ENCODE measurements around the gene ADD3.

ADD3 gene, protein sequence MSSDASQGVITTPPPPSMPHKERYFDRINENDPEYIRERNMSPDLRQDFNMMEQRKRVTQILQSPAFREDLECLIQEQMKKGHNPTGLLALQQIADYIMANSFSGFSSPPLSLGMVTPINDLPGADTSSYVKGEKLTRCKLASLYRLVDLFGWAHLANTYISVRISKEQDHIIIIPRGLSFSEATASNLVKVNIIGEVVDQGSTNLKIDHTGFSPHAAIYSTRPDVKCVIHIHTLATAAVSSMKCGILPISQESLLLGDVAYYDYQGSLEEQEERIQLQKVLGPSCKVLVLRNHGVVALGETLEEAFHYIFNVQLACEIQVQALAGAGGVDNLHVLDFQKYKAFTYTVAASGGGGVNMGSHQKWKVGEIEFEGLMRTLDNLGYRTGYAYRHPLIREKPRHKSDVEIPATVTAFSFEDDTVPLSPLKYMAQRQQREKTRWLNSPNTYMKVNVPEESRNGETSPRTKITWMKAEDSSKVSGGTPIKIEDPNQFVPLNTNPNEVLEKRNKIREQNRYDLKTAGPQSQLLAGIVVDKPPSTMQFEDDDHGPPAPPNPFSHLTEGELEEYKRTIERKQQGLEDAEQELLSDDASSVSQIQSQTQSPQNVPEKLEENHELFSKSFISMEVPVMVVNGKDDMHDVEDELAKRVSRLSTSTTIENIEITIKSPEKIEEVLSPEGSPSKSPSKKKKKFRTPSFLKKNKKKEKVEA

DNA sequence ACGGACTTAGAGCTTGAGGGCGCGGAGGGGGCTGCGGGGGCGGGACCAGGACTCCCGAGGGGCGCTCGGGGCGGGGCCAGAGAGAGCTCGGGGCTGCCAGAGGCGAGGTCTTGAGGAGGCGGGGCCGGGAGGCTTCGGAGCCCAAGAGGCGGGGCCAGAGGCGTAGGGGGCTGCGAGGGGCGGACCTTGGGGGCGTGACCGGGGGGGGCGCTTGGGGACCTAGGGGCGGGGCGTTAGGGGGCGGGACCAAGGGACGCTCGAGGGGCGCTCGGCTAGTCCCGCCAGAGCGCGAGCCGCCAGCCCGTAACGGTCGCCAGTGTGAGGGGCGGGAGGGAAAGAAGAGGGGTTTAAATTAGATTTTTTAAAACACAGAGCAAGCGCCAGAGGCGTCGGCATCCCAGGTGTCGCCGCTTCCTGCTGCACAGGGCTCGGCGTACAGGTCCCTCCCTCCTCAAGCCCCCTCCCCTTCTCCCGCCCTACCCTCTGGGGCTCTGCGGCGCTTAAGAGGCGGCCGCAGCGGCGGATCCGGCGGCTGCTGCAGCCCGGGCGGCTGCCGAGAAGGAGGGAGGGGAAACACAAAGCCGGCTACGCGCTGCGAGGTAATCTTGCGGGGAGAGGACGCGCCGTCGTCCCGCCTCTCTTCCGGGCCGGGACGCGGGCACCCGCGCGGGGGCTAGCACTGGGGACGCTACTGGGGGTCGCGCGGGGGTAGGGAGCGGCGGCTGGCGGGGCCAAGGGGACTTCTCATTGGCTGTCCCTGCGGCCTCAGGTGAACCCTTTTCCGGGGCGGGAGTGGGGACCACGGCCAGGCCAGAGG, at the start of gene ADD3:
ADD3 (plus strand) TSS at position 284 of the 817 bp plus-strand sequence. CDS start 92,670 bp downstream, outside the sequence.
- peak; percentile 82 to 85 for DNase-seq (ENCODE audit: low read depth in 1 of 2, low spot score in 1 of 2)

DNA sequence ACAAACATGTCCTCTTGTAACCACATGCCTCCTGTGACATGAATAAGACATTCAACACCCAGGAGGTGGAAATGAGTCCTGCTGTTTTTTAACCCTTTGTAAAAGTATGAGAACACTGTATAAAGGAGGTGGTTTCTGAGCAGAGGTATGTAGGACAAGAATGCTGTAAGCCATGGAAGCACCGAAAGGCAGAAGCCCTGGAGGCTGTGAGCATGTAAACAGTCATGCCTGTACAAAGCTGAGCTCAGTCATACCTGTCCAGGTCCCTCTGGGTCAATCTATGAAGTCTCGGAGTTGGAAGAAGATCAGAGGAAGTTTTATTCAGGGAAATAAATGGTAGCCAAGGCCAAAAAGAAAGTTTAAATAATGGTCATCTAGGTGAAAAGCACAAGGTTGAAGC, 49.7 kb upstream of the ADD3 start:
- no peak for DNase-seq (ENCODE audit: low read depth in 1 of 2, low spot score in 1 of 2)

DNA sequence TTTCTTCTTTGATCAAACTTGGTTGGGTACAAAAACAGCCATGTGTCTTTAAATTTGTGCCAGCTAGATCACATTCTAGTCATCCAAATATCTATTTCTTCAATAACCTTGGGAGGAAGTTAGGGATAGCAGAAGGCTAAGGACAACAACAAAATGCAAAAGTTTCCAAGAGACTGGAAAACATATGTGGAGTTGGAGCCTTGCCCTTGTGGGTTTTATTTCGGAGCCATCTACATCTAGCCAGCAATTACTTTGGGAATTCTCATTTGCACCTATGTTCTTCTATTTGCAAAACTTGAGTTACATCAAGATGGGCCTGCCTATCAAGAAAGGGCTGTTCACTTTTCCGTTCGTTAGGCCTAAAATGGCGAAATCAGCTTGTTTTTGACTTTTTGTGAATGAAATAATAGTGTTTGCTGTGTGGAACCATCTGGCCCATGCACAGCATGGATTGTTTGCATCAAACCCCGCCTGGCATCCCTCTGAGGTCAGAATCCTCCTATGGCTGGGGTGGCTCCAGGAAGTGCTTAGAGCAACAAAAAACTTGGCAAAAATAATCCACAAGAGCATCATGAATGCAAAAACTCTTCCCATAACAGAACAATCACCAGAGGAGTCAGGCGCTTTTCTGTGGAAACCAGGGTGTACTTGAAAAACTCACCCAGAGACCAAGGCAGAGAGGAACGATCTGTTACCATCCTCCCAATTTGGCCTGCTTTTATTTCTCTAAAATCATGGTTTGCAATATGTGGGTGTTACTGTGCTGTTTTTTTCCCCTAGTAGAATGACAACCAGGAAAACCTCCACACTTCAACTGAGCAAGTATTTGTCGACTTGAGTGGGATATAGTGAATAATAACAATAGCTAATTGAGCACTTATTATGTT, 48.3 kb upstream of the ADD3 start:
- DNase-seq (ENCODE audit: low read depth in 1 of 2, low spot score in 1 of 2): no peak

DNA sequence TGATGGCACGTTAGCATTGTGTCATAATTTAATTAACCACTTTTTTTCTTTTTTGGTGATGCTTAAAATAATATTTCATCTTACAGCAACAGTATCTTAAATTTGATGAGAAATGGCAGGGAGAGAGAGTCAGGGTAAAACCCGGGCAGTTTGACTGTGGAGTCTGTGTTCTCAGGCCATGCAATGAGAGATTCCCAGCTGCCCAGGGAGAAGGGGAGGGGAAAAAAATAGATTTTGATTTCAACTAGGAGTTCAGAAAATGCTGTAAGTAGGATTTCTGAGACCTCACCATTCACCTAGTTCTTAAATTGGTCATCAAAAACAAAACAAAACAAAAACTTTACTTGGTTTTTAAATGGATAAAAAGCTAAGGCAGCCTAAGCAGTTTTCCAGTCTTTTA, 47.1 kb upstream of the ADD3 start:
- no peak for DNase-seq (ENCODE audit: low read depth in 1 of 2, low spot score in 1 of 2)

DNA sequence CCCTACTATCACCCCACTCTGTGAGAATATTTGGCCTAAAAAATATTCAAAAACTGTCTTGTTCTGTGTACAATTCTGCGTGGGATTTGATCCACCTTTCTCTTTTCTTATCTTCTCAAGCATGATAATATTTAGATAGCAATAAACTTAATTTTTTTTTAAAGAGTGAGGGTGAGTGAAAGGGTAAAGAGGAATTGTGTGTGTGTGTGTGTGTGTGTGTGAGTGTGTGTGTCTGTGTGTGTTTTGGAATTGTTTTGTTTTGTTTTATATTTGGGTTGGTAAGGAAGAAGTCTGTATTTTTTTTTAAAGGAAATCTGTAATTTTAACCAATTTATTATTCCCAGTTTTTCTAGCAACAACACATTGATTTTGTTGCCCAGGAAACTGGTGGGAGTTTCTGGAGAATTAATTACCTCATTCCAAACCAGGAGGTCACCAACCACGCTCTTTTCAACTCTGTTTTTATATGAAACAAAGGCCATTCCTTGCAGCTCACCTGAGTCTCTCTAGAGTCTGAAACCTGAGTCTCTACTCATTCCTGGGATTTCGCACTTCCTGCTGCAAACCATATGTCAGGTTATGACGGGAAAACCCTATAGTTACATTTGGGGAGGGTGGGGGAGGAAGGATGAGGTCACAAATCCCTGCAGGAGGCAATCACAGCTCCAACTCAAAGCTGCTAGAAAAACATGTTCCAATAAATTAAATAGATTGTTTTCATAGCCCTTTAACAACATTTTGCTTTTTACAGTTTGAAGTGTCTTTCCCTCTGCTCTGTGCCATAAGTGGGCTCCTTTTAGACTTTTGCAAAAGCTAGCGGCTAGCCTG, 46.4 kb upstream of the ADD3 start:
- DNase-seq (ENCODE audit: low read depth in 1 of 2, low spot score in 1 of 2): no peak

DNA sequence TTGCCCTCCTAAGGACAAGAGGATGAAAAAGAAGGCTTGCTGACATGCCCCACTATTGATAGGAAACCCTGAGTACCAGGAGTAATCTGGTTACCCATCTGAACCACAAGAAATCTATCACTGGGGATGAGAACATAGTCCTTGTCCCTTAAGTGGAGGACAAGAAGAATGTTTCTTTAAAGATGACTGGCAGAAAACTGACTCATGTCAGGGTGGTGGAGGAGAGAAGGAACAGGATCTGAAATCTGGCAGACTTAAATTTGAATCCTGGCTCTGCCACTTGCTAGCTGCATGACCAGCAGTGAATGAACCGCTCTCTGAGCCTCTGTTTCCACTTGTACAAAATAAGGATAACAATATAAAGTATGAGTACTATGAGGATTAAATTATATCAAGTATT, 45.5 kb upstream of the ADD3 start:
- no peak for DNase-seq (ENCODE audit: low read depth in 1 of 2, low spot score in 1 of 2)

DNA sequence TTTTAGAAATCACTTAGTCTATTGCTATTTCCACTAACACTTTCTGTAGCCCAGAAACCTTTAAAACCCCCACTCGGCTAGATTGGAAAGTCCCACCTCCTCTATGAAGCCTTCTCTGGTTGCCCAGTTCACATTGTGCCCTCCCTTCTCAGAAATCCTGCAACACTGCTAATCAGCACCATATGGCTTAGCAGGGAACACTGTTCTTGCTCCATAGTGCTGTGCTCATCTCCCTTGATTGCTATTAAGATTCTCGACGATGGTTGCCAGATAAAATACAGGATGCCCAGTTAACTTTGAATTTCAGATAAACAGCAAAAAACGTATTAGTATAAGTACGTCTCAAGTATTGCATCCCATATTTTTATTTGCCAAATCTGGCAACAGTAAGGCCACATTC, 44.3 kb upstream of the ADD3 start:
- no peak for DNase-seq (ENCODE audit: low read depth in 1 of 2, low spot score in 1 of 2)

DNA sequence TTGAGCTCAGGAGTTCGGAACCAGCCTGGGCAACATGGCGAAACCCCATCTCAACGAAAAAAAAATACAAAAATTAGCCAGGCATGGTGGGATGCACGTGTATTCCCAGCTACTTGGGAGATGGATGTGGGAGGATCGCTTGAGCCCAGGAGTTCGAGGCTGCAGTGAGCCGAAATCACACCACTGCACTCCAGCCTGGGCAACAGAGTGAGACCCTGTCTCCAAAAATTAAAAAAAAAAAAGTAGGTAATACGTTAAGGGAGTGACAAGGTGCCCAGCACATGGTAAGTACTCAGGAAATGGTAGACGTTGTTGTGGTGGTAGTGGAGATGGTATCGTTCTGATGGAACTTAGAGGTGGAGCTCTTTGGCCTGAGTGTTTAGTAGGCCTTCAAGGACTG, 43.5 kb upstream of the ADD3 start:
- no peak for DNase-seq (ENCODE audit: low read depth in 1 of 2, low spot score in 1 of 2)

DNA sequence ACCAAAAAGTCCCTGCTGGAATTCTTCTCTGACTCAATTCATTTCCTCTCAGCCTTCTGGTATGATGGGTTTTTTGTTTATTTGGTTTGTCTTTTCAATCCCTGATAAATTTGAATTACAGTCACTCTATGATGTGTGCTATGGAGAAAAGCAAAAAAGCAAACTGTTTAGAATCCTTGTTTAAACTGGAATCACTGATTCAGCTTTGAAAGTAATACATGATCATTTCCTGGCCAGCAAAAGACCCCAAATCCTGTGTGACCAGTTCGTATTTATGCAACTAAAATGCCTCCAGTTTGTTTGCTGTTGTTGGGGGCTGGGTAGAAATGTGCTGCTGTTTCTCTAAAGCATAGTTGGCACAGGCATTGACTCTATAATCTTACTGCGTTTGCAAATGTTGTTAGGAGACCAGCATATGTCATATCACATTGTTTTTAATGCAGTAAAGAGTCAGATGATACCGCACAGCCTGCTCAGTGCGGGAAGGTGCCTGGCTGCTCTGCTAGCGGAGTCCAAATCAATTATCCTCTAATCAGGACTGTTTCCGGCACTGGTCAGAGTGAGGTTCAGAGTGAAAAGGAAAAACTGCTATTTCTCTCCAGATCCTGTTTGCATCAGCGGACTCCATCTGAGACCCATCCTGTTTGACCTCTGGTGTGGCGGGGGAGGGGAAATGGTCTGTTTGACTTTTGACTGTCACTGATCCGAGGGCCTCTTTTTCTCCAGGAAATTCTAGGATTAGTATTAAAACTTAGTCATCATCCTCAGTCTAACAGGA, 40.6 kb upstream of the ADD3 start:
- no peak for DNase-seq (ENCODE audit: low read depth in 1 of 2, low spot score in 1 of 2)

DNA sequence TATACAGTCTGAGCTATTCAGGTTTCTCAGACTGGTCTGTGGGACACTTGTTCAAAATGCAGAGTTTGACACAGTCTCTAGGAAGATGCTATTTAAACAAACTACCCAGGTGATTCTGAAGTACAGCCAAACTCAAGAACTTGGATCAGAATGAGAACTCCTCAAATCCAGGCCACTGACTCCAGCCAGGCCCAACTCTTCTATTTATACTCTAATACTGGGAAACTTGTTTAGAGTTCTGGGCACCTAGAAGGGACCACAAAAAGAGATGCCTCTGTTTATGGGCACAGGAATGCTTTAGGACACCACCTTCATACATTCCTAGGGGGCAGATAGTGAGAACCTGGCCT, 40.1 kb upstream of the ADD3 start:
- DNase-seq (ENCODE audit: low read depth in 1 of 2, low spot score in 1 of 2): no peak

DNA sequence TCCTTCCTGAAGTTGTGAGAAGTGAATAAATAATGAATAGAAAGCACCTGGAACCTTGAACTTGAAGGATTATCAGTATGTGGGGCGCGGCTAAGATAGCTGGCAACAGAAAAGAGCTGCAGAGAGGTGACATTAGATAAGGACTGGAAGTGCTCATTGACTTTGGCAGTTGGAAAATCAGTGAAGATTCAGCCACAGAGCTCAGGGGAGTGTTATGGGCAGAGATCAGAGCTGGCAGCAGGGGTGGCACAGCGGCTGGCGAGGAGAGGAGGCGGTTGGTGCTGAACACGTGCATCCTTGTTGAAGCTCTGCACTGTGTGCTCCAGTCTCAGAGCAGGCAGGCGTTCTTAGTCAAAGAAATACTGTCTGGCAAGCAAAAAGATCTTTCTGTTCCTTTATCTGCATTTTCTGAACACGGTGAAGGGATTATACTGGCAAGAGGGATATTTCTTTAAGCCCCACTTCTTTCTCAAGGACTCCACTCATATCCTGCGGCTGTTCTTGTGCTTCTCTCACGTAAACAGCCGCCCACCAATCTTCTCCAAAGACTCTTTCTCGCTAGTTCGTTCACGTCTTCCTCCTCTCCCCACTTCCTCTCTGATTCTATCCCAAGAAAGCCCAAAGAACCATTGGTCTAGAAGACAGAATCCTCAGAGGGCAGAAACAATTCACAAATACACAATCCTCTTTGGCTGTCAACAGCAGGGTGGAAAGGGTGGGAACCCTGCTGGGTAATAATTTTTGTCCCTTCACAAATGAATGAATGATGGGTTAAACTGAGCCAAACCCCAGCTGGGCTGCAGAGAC, 38.6 kb upstream of the ADD3 start:
- DNase-seq (ENCODE audit: low read depth in 1 of 2, low spot score in 1 of 2): no peak

DNA sequence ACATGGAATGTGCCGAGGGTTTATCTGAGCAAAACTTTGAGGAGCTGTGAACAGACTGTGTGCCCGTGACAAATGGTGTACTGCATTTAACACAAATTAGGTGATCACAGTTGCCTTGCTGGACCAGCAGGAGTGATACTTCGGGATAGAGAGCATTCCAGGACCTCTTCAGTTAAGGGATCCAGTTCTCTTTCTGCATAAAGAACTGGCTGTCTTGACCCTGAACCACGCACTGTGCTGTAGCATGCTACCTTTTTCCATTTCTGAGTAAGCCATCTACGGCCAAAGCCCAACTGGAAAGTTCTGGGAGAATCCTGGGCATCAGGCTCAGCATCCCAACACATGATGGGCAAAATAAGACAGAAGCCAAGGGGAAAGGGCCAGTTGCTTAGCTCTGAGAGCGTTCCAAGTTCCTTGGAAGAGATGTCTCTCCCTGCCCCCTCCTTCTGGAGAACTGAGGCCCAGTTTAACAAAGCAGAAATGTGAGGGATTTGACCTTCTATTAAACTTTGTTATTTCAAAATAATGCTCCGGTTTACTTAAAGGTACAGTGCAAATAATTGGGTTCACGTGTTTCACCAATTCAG, 37.9 kb upstream of the ADD3 start:
- no peak for DNase-seq (ENCODE audit: low read depth in 1 of 2, low spot score in 1 of 2)

DNA sequence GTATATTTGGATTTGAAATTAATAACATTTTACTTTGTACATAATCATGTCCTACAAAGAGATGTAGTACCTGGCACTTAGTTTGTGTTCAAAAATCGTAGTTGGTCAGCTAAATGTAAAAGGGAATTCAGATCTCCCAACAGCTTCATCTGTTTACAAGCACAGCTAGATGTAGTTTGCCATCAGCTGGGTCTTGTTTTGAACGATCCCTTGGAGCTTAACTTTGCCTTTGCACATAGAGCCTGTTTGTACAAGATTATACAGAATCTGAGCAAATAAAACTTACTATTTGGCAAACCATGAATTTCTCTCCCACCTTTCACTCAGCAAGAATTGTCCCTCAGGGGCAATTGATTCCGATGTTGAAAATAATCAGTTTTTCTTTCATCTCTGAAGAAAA, 36.1 kb upstream of the ADD3 start:
- DNase-seq (ENCODE audit: low read depth in 1 of 2, low spot score in 1 of 2): no peak

DNA sequence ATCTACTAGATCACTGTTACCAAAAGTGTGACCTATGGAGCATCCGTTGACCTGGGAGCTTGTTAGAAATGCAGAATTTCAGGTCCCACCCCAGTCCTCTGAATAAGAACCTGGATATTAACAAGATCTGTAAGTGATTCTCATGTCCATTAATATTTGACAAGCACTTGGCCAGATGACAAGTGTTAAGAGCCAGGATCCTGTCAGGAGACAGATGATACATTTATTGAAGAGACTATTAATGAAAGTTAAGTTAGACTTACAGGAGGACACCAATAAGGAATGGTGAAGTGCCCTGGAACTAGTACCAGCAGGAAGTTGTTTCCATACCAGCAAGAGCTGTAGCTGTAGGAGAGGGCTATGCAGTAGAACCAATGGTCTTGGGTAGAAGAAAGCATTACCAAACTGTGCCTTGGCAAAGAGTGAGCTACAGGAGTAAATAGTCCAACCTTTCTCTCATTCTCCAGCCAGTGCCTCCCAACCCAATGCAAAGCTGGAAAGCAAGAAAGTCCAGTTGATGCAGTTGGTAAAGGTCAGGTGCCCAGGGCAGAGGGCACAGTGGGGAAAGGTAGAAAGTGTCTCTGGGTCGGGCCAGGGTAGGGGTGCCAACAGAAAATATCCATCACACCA, 35.3 kb upstream of the ADD3 start:
- no peak for DNase-seq (ENCODE audit: low read depth in 1 of 2, low spot score in 1 of 2)

DNA sequence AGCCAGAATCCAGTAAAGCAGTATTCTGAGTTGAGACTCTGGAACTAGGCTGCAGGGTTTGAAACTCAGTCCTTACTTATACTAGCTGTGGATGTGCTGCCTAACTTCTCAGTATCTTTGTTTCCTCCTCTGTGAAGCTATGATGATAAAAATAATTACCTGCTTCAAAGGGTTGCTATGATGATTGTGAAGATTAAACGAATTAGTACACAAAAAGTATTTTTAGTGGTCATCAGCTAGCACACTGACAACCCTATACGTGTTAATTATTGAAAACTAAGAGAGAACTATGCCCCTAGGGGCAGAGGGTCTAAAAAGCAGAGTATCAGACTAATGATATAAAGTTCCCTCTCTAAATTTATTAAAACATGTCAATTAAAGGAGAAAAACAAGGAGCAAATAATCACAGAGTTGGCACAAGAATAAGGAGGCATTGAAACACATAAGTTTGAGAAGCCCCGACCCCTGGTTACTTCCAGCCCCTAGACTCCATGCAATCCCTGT, 34.4 kb upstream of the ADD3 start:
- no peak for DNase-seq (ENCODE audit: low read depth in 1 of 2, low spot score in 1 of 2)

DNA sequence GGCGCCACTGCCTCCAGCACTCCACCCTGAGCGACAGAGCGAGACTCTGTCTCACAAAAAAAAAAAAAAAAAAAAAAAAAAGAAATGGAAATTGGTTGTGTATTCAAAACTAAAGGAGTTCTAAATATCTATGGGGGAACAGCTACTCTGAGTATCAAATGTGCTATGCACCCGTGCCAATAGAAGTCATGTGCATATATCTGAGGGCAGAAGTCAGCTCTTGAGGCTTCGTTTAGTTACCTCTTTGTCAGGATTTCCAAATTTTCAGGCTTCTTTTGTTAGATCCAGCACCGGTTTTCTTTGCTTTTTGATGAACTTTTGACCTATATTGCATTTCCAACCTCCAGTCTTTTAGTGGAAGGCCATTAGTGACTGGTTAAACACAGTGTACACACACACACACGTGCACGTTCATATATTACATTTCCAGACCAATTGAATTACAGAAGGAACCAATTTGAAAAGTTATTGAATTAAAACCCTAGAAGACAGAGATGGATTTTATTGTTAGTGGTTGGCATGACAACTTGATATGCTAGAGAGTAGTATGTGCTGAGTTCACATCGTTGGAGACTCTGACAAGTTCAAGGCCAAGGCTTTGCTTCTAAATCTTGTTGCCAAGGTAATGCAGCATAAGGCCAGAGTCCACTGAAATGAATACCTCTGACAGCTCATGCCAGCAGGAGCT, 33.1 kb upstream of the ADD3 start:
- DNase-seq (ENCODE audit: low read depth in 1 of 2, low spot score in 1 of 2): no peak
